Kidney (tissue), 14 donors: ENCODE measurements around the gene HSPG2. TPM values are rescaled to one million over a fixed set of nuclear protein-coding genes. Genes with fewer than 3 reads are reported as not detected.
"Not testable (repeated sequence)": the region's sequence is repeated elsewhere in the genome, so short reads cannot be mapped to it uniquely, and the experiment has no call there.

Experiments used
- DNase-seq, 5 donors: peaks; one replicate each; pipeline ENCODE4 v3.0.0-alpha.2; 2013 to 2020
- FAIRE-seq: peaks from 2 replicates; lab custom pipeline; 2012; peaks lifted over from hg19 to GRCh38; lab: Jason Lieb, UNC
- H3K27ac ChIP-seq, 2 donors: one replicate each; pipeline ENCODE4 v1.7.0; 2013; ENCODE audit warnings: low read depth in 2 of 2, low read length in 2 of 2, inconsistent platforms in 1 of 2
- H3K27me3 ChIP-seq: one replicate; pipeline ENCODE4 v1.7.1; 2013; ENCODE audit warnings: low read length, inconsistent platforms; ENCODE audit not compliant: control insufficient read depth, insufficient read depth
- H3K36me3 ChIP-seq, 3 donors: one replicate each; pipeline versions ENCODE4 v1.7.0 to v1.7.1; 2013; ENCODE audit warnings: low read length in 3 of 3, control low read depth in 1 of 3, inconsistent platforms in 1 of 3; ENCODE audit not compliant: insufficient read depth in 3 of 3, control insufficient read depth in 2 of 3
- H3K4me1 ChIP-seq, 3 donors: one replicate each; pipeline versions ENCODE4 v1.7.0 to v1.7.1; 2013; ENCODE audit warnings: low read length in 3 of 3, inconsistent platforms in 1 of 3, low read depth in 1 of 3; ENCODE audit not compliant: control insufficient read depth in 2 of 3, insufficient read depth in 2 of 3
- H3K4me3 ChIP-seq, 3 donors: one replicate each; pipeline versions ENCODE4 v1.7.0 to v1.8.1; 2013; ENCODE audit warnings: low read length in 3 of 3, control low read depth in 1 of 3, inconsistent platforms in 1 of 3
- H3K9ac ChIP-seq, 3 donors: one replicate each; pipeline versions ENCODE4 v1.7.0 to v1.7.1; 2013; ENCODE audit warnings: low read length in 3 of 3, control low read depth in 1 of 3, inconsistent platforms in 1 of 3
- H3K9me3 ChIP-seq, 3 donors: one replicate each; pipeline versions ENCODE4 v1.7.0 to v1.7.1; 2013; ENCODE audit warnings: low read length in 3 of 3, control low read depth in 1 of 3, inconsistent platforms in 1 of 3; ENCODE audit not compliant: control insufficient read depth in 2 of 3, insufficient read depth in 1 of 3
- intact Hi-C: fragments of 100-400 bp; cut with DNase I; formaldehyde crosslinking; loops from one replicate; pipeline ENCODE4 v1.11.1; 2022
- polyA plus RNA-seq: library from polyadenylated mRNA; stranded (reverse); fragments of 350-450 nt; fragmentation: Illumina TruSeq; extraction: RNeasy Lipid Tissue Mini Kit (QIAGEN cat#74804); gene quantifications from one replicate; pipeline ENCODE4 v1.2.3, GENCODE V29; 2014; ENCODE audit warnings: low read depth, low replicate concordance; ENCODE audit not compliant: insufficient read depth
- total RNA-seq: library from RNA; stranded (reverse); fragmentation: NEBNext Ultra II Directional; extraction: Animal tissue kit (Norgen Biotek cat#: 25700); gene quantifications from one replicate; pipeline ENCODE4 v1.2.1, GENCODE V29; 2021
- TF ChIP-seq, protein P1 (sequence below): IDR thresholded peaks from 3 replicates; pipeline ENCODE4 v1.5.1; 2012; ENCODE audit warnings: mild to moderate bottlenecking, moderate library complexity, borderline replicate concordance; ENCODE audit not compliant: insufficient read depth; ENCODE audit errors: extremely low read depth
- donor health status: control.
- donor health status: control.
- donor health status: control.
- donor health status: control.
- donor health status: control.
- donor health status: DM: yes; HTN: yes; CAD: no.
- donor health status: Normal renal cell carcinoma (clear cell type).

HSPG2 gene
- total and polyA plus RNA-seq, 2 donors from 2014 or later, result 60.4 to 510 TPM

DNA sequence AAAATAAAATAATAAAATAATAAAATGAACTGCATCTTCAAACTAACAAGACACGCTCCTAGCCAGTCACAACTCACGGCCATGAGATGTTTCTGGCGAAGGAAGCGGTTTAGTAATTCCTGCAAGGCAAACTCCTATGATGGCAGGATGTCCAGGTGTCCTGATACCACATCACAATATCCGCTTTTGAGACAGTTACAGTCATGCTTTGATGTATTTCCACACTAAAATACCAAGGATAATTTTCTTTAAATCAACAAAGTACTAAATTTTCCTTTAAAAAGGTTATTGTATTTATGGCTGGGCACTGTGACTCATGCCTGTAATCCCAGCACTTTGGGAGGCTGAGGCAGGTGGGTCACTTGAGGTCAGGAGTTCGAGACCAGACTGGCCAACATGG, 30.1 kb upstream of the HSPG2 start:
- H3K27ac ChIP-seq, H3K4me1 ChIP-seq, H3K9ac ChIP-seq, H3K9me3 ChIP-seq, DNase-seq, H3K4me3 ChIP-seq, intact Hi-C loops, FAIRE-seq, H3K27me3 ChIP-seq, H3K36me3 ChIP-seq: not testable (repeated sequence)

DNA sequence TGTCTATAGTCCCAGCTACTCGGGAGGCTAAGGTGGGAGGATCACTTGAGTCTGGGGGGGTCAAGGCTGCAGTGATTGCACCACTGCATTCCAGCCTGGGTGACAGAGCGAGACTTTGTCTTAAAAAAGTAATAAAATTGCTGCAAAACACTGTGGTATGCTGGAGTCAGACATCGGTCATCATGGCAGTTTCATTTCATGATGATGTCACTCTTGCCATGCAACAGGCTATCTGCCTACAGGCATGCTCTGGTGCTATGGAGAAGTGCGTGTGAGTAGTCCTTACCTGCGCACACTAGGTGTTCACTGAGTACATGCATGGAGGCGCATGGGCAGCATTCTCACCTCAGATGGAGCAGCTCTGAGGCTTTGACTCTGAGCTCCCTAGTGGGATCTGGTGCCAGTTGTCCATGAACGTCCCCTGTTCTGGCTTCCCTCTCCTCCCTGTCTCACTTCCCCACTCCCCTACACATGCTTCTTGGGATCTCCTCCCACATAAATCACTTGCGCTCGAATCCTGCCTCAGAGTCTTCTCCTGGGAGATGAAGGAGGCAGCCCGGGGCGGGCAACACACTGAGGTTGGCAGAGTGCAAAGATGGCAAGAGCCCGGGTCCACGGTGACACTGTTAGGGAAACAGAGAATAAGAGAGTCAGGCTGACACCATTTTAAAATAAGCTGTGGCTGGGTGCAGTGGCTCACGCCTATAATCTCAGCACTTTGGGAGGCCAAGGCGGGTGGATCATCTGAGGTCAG, 29.3 kb upstream of the HSPG2 start:
- H3K4me3 ChIP-seq, result peak overlapping the region in 1 of 3 donors; percentile 3
- no peaks in the 10 kb centered on the region for H3K9me3 ChIP-seq
- H3K4me1 ChIP-seq, result no peaks in the 10 kb centered on the region
- no peak overlapping the region for H3K9ac ChIP-seq
- intact Hi-C loops, result no loop called here
- TF ChIP-seq, protein P1, sequence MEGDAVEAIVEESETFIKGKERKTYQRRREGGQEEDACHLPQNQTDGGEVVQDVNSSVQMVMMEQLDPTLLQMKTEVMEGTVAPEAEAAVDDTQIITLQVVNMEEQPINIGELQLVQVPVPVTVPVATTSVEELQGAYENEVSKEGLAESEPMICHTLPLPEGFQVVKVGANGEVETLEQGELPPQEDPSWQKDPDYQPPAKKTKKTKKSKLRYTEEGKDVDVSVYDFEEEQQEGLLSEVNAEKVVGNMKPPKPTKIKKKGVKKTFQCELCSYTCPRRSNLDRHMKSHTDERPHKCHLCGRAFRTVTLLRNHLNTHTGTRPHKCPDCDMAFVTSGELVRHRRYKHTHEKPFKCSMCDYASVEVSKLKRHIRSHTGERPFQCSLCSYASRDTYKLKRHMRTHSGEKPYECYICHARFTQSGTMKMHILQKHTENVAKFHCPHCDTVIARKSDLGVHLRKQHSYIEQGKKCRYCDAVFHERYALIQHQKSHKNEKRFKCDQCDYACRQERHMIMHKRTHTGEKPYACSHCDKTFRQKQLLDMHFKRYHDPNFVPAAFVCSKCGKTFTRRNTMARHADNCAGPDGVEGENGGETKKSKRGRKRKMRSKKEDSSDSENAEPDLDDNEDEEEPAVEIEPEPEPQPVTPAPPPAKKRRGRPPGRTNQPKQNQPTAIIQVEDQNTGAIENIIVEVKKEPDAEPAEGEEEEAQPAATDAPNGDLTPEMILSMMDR, result no peak
- no peak overlapping the region for H3K27ac ChIP-seq
- H3K36me3 ChIP-seq, result no peaks in the 10 kb centered on the region
- FAIRE-seq (no peak), DNase-seq (peak in 1 of 5 donors; percentile 32)
- no peaks in the 10 kb centered on the region for H3K27me3 ChIP-seq

DNA sequence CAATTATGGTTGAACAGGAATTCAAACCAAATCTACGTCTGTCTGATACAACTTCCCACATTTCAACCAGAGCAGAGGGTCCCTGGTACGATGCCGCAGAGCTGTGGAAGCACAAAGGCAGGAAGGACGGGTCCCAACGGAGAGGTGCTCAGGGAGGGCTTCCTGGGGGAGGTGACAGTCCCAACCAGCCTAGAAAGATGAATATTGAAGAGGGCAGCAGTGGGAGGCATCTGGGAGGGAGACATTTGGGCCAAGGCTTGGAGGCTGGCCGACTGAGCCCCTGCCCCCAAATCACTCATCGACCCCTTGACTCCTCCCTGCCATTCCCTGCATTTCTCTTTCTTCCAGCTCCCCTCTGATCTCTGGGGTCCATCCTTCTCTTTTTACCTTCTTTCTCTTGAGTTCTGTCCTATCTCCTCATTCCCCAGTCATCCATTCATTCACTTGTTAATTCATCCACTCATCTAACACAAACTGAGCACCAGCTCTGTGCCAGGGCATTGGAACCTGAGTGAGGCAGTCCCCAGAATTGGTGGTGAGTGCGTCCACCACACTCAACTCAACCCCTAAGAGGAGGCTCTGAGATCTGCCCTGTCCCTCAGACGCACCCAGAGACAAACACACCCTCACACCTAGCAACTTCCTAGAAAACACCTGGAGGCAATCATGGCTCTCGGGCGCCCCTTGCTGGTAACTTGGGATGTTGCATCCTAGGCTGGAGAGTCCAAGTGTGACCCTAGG, 26.5 kb upstream of the HSPG2 start:
- Histone ChIP-seq H3K27me3 (no peaks in the 10 kb centered on the region), H3K4me3 (no peak overlapping the region), H3K27ac (no peak overlapping the region), H3K4me1 (no peaks in the 10 kb centered on the region), H3K9me3 (no peaks in the 10 kb centered on the region), H3K9ac (no peak overlapping the region), H3K36me3 (no peaks in the 10 kb centered on the region)
- TF ChIP-seq, protein P1, result peak; percentile 87
- FAIRE-seq (no peak), DNase-seq (peak; percentile 80 to 89 (median 87))
- intact Hi-C loops, result no loop called here

DNA sequence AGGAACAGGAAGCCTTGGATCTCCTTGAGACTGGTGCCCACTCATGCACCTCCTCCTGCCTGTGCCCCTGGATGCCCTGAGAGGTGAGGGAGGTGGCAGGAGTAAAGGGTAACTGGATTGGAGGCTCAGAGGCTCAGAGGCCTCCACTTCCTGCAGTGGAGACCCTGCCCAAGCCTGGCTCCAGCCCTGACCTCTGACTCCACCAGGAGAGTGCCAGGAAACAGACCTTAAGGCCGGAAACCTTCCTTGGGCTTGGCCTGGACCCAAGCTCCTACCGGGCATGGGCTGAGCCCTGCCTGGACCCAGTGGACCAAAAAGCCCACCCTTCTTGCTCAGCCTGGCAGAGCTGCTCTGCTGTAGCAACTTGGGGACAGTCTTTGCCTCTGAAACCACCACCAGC, 24.7 kb upstream of the HSPG2 start:
- Histone ChIP-seq H3K27ac (no peak overlapping the region), H3K27me3 (no peaks in the 10 kb centered on the region), H3K4me1 (peaks cover 0 to 9% (median 6%) of the 10 kb centered on the region in 3 donors), H3K9ac (no peak overlapping the region), H3K4me3 (no peak overlapping the region), H3K36me3 (no peaks in the 10 kb centered on the region), H3K9me3 (no peaks in the 10 kb centered on the region)
- DNase-seq (no peak), FAIRE-seq (no peak)
- TF ChIP-seq, protein P1, result no peak
- intact Hi-C loops, result no loop called here
